Astrocyte of the spinal cord (primary cell): Measurements from ENCODE around the gene TNIK.
A peak's percentile ranks its signal among the peaks of the same experiment; 100 is the strongest.

Source experiments
- DNase-seq: peaks from one replicate; pipeline ENCODE4 v3.0.0; 2011; ENCODE audit warnings: low read depth, low spot score
- H3K4me3 ChIP-seq: 2 replicates; pipeline ENCODE4 v1.5.1; 2011; ENCODE audit warnings: low read depth, mild to moderate bottlenecking, low read length, moderate library complexity
- in situ Hi-C: cut with HindIII; loops from 2 replicates; pipeline ENCODE4 v1.10.0; 2017; ENCODE audit warnings: low sequenced_read_pairs
- TF ChIP-seq, protein P1 (sequence below): IDR thresholded peaks from 2 replicates; pipeline ENCODE4 v1.5.1; 2012; ENCODE audit warnings: low read depth, mild to moderate bottlenecking, low read length, inconsistent platforms

The TNIK gene

DNA sequence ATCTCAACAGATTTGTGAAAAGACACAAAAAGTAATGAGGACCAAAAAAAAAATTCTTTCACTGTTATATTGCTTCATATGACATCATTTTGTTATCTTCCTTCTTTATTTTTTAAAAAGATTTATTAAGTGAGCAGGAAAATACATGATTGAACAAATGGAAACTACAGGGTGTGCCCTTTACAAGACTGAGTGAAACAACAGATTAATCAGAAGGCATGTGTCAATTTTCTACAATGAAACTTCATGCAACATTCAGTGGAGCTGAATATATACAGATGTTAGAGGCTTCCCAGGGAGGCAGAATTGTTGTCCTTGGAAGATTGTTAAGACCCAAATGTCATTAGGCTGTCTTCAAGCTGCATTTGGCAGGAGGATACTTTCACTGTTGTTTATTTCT lies 405.3 kb downstream of the TNIK start:
- DNase-seq, result peak; percentile 18
- TF ChIP-seq, protein P1, sequence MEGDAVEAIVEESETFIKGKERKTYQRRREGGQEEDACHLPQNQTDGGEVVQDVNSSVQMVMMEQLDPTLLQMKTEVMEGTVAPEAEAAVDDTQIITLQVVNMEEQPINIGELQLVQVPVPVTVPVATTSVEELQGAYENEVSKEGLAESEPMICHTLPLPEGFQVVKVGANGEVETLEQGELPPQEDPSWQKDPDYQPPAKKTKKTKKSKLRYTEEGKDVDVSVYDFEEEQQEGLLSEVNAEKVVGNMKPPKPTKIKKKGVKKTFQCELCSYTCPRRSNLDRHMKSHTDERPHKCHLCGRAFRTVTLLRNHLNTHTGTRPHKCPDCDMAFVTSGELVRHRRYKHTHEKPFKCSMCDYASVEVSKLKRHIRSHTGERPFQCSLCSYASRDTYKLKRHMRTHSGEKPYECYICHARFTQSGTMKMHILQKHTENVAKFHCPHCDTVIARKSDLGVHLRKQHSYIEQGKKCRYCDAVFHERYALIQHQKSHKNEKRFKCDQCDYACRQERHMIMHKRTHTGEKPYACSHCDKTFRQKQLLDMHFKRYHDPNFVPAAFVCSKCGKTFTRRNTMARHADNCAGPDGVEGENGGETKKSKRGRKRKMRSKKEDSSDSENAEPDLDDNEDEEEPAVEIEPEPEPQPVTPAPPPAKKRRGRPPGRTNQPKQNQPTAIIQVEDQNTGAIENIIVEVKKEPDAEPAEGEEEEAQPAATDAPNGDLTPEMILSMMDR, result no peak
- in situ Hi-C loops, result no loop called here
- H3K4me3 ChIP-seq, result no peak overlapping the region

DNA sequence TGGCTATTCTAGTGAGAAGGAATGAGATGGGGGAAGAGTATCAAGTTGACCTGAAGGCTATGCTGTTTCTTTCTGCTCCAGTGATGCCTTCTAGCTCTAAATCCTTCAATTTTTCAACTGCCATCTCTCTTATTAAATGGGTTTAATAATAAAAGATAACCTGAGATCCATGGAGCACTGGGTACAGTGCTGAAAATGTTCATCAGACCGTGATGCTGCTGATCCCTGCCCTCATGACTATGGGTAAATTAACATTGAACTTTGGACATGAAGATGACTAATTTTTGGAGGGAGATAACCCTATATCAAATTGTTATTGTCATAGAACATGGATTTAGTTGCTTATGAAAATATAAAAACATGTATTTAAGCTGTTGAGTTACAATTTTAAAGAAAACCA lies 406.0 kb downstream of the TNIK start:
- in situ Hi-C loops, result no loop called here
- TF ChIP-seq, protein P1, result no peak
- DNase-seq, result no peak
- H3K4me3 ChIP-seq, result no peak overlapping the region

DNA sequence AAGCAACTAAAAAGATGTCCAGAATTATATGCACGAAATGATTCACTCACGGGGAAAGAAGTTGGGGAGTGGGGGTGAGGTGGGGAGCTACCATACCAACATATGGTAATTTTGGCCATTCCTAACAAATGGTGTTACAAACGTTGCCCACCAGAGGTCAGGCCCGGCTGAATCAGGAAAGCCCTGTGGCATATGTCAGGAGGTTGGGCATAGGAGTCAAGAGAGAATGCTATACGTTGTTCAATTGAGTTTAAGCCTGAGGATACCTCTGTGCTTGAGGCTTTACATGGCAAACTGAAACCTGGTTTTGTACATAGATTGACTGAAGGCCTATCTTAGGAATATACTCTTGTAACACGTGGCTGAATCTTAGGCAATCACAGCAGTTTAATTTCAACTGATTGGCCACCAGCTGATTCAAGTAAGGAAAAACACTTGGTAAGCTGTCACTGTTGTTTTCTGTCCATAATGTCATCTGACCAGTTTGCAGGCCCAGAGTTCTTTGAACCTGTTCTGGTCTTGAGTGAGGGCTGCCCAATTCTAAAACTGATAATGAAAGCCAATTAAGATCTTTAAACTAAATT lies 410.3 kb downstream of the TNIK start:
- in situ Hi-C loops, result no loop called here
- peak; percentile 50 for DNase-seq
- H3K4me3 ChIP-seq, result no peak overlapping the region
- TF ChIP-seq, protein P1, result peak; percentile 64

DNA sequence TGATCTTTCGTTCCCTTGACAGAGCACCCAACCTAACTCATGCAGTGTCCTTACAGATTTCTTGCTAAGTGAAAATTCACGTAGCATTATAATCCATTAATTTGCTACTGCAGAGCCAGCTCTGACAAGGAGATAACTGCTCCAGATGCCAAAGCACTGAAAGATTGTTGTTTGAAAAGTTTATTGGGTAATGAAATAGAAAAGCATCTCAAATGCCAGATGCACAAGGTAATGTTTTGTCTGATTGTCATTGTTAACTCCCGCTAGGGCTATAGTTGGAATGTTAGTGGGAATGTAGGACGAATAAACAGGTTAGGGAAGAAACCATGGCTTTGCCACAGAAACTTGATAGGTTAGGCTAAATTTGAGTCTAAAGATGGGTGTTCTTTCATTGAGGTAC lies 413.4 kb downstream of the TNIK start:
- DNase-seq, result no peak
- H3K4me3 ChIP-seq, result no peak overlapping the region
- TF ChIP-seq, protein P1, result no peak
- in situ Hi-C loops, result no loop called here

DNA sequence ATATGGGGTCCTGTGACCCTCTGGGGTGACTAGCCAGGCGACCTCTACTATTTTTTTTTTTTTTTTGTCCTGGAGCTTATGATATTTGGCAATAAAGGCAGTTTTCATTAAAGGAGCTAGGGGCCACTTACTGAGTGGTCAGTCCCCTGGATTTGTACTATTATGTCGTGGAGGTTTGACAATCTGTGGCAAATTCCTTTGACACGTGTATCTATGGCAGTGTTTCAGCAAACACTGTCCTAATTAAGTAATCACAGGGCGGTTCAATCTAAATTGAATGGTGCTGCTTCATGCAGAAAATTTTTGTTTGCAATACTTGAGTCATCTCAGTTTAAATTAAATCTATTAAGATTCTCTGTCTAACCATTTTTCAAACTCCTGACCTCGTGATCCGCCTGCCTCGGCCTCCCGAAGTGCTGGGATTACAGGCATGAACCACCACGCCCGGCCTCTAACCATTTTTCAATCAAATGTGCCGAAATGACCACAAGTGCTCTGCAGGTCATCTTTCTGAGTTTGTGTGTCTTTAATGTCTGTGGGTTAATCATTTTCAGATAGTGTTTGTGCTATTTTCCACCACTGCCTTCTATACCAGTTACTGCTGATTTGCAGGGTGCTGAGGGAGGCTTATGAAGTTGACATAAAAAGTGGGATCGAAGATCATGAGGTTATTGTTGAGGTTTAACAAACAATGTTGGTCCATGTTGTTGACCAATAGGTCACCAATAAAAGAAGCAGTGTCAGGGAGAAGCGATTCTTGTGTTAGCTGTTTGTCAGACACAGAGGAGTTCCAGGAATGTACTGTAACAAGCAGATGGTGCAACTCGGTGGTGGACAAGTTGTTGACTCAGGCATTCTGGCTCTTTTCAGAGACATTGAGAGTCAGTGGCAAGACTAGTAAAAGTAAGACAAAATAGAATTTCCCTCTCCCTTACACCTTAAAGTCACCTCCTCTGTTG lies 415.1 kb downstream of the TNIK start:
- DNase-seq, result peak; percentile 74
- TF ChIP-seq, protein P1, result no peak
- in situ Hi-C loops, result no loop called here
- no peak overlapping the region for H3K4me3 ChIP-seq

DNA sequence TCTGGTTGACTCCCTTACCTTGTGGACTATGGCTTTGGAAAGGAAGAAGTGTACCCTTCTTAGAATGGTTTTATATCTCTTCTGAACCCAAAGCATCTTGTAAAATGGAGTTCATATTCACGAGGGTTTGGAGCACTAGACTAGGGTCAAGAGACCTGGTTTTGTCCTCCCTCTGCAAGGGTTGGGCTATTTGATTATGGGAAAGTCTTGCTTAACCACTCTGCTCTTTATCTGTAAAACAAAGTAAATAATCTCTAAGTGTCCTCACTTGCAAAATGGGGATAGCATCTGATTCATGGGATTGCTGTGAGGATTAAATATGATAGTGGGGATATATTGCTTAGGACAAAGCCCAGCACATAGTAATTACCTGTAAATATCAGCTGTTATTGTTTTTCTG lies 415.8 kb downstream of the TNIK start:
- TF ChIP-seq, protein P1, result no peak
- DNase-seq, result no peak
- no peak overlapping the region for H3K4me3 ChIP-seq
- in situ Hi-C loops, result no loop called here
